Activated CD4-positive, alpha-beta T cell treated with anti-CD3 and anti-CD28 coated beads, Interleukin-2, Interleukin-4, amounts not matched to agents 100 ng/mL and 50 ng/mL, durations not matched to agents 16 hours and 8 hours (primary cell): ENCODE measurements around the gene DAB1.

Experiments used
- DNase-seq: peaks from one replicate; pipeline ENCODE4 v3.0.0-alpha.2; 2020; ENCODE audit warnings: low spot score

DAB1 gene

DNA sequence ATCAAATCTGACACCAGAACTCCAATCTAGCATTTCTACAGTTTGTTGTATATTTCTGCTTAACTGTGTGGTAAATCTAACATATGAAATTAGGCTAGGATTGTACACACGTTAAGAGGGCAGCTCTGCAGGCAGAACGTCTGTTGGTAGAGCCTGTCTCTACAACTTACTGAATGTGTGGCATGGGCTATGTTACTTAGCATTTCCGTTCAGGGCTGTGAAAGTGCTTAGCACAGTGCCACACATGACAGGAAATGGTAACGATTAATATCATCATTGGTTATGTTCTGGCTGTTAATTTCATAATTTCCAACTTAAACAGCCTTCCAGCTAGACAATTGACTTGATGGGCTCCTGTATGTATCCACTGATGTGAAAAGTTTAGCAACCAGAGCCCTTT lies 448.4 kb downstream of the DAB1 start:
- DNase-seq, result no peak

DNA sequence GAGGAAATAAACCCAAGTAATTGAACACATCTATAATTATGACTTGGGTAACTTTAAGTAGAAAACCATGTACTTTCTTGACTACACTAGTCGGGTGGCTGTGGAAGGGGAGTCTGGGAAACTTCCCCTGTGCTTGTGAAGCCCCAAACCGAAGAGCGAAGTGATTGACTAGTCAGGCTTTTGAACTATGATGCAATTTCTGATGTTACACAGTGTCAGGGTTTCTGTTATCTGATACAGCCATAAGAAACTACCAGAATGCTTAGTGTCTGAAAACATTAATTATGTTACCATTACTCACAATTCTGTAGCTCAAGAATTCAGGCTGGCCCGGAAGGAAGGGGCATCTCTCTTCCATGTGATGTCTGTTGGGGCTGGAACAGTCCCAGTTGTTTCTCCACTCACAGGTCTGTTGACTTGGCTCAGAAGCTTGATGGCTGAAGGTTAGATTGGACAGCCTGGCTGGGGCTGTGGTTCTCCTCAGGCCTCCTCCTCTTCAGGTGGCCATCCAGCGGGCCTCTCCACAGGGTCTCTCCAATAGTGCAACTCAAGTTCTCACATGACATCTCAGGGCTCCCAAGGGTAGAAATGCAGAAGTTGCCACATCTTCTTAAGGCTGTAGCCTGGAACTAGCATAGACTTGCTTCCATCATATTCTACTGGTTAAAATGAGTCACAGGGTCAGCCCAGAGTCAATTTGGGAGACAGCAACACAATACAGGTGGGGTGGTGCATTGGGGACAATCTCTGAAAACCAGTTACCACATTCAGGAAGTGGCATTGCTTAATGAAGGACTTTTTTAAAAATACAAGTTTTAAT lies 449.7 kb downstream of the DAB1 start:
- no peak for DNase-seq

DNA sequence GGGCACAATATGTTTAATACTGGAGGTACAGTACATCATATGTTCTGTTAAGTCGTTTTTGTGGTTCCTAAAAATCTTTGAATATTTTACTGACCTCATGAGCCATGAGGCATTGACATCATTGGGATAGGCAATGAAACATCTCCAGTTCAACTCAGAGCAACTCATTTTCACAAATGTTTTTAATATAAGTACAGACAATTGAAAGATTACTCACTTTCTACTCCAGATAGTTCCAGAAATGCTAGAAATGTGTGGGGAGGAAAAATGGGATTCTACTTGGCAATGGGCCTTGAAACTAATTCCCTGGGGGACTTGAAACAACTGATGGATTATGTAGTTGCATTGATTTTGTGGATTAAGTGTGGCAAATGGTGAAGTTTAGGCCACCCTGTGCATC lies 450.9 kb downstream of the DAB1 start:
- DNase-seq, result no peak

DNA sequence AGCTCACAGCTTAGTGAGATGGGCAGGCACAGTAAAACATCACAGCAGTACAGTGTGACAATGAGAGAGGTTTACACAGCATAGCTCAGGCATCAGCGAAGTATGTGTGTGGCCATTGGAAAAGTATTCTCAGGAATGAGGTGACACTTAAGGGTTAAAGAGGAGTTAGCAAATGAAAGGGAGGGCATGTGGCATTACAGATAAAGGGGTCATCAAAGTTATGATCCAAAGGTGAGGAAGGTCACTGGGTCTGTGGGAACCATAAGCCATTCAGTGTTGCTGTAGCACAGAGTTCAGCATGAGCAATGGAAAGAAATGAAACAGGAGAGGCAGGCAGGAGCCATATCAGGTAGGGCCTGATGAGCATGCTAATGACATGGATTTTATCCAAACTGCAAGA lies 453.6 kb downstream of the DAB1 start:
- no peak for DNase-seq

DNA sequence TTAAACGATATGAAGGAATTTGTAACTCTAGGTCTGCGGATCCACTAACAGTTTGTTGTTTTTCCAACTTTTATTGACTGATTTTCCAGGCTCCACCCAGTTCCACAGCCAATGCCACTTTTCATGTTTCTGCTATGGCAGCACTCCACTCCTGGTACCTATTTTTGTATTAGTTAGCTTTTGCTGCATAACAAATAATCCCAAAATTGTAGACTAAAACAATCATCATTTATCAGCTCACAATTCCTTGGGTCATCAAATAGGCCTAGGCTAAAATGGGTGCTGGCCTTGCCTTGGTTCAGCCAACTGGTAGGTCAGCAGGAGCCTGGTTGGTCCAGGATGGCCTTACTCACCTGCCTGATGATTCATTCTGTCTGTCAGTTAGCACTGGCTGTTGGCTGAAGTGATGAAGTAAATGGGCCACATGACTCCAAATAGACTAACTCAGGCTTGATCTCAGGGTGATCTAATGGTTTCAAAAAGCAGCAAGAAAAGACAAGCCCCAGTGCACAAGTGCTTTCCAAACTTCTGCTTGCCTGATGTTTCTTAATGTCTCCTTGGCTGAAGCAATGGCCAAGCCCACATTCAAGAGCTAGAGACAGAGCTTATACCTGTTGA lies 454.9 kb downstream of the DAB1 start:
- DNase-seq, result no peak

DNA sequence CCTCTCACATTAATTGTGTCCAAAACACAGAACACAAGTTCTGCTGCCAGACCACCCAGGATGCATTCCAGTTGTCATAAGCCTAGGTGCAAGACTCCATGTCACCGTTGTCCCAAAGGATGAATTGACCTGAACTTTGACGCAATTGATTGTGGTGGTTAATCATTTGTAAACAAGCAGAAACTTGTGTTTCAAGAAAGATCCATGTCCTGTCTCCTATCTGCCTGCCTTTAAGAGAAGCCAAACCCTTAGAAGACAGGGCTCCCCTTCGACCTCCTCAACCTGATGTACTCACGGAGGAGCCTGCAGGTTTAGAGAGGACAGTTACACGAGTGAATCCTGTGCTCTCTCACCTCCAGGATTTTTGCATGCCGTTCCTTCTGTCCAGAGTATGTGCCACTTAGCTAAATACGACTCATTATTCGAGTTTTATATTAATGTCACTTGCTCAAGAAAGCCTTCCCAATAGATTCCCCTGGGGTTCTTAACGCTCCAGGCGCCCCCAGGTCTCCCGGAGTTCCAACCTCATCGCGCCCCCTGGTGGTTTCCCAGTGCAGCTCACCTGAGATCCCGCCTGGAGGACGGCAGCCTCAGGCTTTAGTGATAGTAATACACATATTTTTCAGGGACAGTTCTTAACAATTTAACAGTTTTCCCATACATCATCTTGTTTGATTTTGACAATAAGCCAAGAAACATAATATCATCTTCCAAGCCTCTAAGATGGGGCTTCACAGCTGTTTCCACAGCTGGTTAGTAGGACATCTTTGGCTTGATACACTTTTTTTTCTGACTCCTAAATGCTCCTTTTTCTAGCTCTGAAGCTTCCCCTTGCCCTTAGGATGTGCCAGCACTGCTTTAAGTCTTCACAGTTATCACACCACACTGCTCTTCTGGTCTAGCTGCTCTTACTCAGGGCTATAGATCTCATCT lies 455.7 kb downstream of the DAB1 start:
- no peak for DNase-seq

DNA sequence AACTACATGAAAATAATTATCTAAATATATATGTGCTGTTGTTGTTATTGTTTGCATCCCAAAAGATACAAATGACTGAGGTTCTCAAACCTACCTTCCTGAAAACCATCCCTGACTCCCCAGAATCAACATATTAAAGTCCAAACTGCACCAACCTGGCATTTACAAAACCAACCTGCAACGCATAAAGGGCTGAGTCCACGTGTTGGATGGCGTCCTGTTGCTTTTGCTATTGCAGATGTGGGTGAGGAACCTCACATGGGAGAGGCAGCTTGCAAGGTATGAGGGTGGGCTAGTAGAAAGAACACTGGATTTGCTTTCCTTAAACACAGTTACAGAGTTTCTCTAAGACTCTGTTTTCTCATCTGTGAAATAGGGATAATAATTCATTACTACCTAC lies 456.5 kb downstream of the DAB1 start:
- DNase-seq, result no peak

DNA sequence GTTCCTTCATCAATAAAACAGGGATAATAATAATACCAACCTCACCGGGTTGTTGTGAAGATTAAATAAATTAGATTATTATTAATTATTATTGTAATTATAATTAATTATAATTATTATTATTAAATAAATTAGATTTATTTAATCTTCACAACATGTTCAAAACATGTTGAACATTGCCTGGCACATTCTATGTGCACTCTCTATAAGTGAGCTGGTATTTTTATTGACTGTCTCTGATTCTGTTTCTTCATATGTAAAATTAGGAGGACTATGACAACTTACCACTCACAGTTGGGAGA lies 457.2 kb downstream of the DAB1 start:
- DNase-seq, result no peak

DNA sequence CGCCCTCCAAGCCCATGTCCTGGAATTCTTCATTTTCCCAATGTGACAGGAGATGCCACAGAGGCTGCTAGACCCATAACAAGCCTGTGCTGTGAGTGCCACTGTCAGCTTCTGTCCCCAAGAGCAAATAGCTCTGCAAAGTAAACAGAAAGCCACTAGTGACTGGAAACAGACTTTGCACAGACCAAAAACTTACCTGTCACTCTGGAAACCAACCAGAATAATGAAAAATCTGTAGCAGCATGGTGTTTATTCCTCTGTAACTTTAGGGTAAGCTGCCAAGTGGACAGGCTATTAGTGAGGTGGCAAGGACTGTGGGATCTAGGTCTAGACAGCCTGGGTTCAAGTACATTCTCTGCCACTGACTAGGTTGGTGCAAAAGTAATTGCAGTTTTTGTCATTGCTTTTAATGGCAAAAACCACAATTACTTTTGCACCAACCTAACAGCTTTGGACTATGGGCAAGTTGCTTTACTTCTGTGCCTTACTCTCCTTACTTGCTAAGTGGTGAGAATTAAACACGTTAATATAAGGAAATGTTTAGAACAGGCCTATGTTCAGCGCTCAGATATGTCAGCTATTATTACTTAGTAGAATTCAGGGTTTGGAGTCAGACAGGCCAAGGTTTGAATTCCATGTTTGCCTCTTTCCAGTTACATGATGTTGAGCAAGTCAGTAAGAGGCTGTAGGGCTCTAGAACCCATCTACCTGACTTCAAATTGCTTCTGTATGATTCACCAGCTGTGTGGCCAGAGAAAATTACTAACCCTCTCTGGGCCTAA lies 457.8 kb downstream of the DAB1 start, which contains the start of gene C8B:
TSS of gene C8B (minus strand) at position 100 of the 782 bp plus-strand sequence. CDS start at position 33, 67 bp downstream.
- no peak for DNase-seq

DNA sequence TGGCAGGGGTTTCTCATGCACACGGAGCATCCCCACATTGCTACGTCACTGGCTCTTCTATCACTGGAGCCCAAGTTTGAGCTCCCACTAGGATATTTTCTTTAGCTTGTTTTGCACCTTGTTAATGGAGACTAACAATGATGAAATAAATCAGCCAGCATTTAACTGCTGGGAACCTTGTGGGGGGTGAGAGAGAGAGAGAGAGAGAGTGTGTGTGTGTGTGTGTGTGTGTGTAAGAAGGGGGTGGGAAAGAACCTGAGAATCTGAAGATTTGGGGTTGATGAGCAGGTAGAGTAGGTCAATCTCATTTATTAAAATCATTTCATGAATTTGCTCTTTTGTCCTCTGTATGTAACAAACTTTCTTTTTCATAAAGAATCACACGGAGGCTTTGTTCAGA lies 458.7 kb downstream of the DAB1 start:
- no peak for DNase-seq

DNA sequence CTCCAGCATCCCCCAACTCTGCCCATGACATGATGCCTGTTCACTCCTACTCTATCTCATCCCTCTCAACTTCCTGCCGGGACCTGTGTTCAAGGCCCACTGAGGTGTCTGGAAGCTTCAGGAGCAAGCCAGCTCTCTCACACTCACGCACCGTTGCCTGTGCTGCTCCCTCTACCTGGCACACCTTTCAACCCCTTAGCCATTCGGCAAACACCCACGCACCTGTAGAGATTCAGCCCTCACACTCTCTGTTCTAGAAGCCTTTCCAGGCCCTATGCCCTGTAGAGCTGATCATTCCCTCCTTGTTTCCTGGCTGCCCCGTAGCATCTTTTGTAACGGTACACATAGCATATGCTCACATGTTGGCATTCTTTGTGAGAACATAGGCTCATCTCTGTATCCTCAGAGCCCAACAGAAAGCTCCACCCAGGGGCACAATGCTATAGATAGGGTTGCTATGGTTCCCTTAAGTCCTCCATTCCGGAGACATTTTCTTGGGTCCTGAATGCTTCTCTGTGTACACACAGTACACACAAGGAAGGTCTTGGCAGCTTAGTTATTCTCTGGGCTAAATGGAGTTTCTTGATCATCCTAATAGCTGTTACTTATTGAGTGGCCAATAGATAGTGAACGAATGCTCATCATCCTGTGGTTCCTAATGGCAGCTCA lies 459.4 kb downstream of the DAB1 start:
- no peak for DNase-seq

DNA sequence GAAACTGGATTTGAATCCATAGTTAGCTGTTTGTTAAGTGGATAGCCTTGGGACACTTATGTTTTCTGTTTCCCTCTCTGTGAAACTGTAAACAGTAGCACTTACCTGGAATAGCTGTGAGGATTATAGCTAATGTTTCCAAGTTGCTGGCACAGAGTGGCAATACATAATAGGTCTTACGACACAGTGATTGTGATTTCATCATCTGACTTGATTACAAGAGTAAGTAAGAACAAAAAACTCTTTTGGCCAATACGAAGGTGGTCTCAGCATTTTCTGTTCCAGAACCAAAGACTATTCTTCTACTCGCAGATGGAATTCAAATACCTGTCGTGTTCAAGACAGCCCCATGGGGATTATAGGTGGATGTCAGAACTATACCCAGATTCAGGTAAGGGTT lies 460.2 kb downstream of the DAB1 start:
- no peak for DNase-seq

DNA sequence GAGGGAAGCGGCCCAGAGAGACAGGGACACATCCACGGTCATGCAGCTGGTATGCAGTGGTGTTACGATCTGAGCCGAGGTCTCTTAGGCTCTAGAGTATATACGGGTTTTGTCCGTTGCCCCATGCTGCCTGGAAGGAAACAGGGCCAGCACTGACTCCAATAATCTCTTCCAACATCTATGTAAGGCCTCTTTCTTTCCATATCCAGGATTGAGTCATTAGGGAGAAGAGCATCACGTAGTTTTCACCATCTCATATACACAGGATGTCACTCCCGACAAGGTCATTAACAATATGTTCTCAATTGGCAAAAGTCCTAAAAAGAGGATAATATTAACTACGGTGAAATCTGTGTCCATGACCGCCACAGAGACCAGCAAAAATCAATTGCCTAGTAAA lies 462.4 kb downstream of the DAB1 start:
- DNase-seq, result no peak

DNA sequence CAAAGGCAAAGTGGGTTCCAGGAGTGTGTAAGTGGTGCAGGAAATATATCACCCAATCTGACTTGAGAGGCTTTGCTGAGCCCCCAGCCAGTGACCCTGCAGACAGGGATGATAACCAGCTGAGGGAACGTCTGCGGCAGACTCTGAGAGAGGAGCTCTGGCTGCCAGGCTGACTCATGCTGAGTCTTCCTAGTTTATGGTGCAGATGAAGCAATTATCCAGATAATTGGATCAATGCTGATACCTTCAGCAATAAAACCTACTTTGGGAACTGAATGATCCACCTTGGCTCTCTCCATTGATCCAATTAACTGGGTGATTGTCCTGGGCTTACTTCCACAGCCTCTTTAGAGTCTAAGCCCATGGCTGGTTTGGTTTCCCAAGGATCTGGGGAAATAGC lies 465.3 kb downstream of the DAB1 start:
- DNase-seq, result no peak

DNA sequence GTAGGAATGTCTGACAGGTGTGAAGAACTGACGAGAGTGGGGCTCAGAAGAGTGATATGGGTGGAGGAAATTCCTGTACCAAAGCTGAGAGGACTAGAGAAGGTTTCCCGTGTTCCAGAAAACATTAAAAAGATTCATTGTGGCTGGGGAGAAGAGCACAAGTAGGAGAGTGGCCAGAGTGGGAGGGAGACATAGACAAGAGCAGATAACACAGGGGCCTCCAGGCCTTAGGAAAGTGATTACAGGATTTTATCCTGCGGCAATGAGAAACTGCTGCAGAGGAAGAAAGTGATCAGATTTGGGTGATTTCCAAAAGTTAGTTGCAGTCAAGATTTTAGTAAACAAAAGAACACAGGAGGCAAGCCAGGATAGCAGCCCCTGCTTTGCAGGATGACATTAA lies 465.9 kb downstream of the DAB1 start:
- DNase-seq, result no peak

DNA sequence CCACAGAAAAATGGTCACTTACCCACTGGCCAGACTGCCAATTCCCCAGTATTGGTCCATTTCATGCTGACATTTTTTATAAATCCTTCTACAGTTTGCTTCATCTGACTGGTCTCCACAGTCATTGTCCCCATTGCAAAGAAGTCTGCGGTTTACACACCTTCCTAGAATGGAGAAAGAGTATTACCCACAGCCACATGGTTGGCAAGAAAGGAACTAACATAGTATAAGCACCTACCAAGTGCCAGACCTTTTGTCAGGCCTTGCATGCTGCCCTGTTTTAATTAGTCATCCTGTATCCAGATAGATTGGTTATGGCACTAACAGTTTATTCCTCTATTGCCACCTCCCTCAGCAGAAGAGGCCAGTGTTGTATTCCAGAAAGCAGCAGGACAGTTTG lies 469.2 kb downstream of the DAB1 start:
- no peak for DNase-seq

DNA sequence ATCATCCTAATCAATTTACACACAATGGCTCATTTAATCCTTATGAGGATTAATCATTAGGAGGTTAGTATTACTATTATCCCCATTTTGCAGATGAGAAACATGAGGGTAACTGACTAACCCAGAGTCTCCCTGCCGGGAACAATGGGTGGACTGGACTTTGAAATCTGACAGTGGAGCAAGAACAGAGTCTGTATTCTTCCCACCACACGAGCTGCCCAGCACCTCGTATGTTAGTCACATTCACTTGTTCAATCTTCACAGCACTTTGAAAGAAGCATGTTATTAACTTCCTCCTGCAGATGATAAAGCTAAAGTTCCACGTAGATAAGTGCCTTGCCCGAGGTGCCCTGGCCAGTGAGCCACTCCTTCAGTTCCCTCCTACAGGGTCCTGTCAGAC lies 470.5 kb downstream of the DAB1 start:
- DNase-seq, result no peak

DNA sequence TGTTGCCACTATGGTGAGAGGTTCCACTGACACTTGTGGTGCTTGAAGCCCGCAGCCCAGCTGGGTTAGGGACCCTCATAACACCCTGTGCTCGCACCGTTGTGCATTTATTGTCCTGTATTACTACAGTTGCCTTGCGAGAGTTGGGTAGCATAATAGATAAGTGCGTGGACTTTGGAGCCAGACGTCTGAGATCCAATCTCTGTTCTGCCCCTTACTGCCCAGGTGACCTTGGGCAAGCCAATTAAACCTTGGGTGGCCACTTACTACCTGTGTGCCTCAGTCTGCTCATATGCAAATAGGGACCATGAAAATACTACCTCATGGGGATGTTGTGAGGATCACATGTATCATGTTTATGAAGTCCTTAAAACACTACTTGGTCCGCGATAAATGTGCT lies 471.4 kb downstream of the DAB1 start:
- no peak for DNase-seq

DNA sequence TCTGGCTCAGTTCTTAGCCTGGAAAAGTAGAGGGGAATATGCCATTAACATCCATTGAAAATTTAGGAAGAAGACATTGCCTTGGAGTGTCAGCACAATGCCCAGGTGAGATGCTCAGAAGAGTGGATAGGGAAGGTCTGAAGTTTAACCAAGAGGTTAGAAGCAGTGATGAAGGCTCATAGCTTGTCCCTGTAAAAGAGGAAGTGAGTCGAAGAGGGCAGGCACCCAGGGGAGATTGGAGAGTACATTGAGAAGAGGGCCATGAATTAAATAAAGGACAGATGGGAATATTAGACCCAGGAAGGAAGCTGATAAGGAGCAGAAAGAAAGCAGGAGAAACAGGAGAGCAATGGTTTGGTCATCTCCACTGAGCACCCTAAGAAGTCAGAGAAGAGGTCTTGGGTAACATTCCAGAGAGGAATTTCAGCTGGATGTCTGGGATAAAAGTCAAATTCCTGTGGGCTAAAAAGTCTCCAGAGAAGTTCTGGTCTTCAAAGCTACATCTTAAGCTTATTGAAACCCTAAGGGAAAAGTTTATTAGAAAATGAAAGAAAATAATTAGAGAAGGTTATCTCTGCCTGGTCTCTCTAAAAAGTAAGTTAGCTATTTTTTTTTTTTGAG lies 475.3 kb downstream of the DAB1 start:
- no peak for DNase-seq
